ENCODE measurements around the gene PCA3. TPM values are rescaled to one million over a fixed set of nuclear protein-coding genes. Genes with fewer than 3 reads are reported as not detected.

Gene PCA3
- total RNA-seq, 1 donor from 2014 or later: not detected

DNA sequence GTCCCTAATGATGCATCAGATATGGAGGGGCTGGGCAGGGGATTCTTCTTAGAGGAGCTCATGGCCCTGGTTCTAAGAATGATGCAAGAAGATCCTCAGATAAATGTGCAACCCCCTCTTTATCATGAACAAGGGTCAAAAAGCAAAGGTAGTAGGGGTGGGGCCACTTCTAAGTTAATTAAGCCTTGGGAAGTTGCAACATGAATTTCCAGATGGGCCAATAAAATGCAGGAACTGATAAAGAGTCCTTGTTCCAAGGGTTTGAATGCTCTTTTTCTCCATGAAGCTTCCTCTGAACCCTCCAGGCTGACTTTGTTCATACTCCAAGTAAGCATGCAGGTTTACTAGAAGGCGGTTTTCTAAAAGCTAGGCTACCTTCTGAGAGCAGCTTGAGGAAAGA lies 25.6 kb downstream of the PCA3 start:
- Mint-ChIP-seq H3K27me3 (peaks cover 5% of the 10 kb centered on the region), H3K4me3 (no peak overlapping the region), H3K9me3 (no peaks in the 10 kb centered on the region), H3K4me1 (ENCODE audit: unreplicated experiment) (no peaks in the 10 kb centered on the region), H3K27ac (no peak overlapping the region), H3K36me3 (no peaks in the 10 kb centered on the region)
- DNase-seq (ENCODE audit: extremely low spot score, unreplicated experiment): no peak
- TF ChIP-seq, protein P1, sequence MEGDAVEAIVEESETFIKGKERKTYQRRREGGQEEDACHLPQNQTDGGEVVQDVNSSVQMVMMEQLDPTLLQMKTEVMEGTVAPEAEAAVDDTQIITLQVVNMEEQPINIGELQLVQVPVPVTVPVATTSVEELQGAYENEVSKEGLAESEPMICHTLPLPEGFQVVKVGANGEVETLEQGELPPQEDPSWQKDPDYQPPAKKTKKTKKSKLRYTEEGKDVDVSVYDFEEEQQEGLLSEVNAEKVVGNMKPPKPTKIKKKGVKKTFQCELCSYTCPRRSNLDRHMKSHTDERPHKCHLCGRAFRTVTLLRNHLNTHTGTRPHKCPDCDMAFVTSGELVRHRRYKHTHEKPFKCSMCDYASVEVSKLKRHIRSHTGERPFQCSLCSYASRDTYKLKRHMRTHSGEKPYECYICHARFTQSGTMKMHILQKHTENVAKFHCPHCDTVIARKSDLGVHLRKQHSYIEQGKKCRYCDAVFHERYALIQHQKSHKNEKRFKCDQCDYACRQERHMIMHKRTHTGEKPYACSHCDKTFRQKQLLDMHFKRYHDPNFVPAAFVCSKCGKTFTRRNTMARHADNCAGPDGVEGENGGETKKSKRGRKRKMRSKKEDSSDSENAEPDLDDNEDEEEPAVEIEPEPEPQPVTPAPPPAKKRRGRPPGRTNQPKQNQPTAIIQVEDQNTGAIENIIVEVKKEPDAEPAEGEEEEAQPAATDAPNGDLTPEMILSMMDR (conservative IDR thresholded peaks at IDR 0.05): no peak

DNA sequence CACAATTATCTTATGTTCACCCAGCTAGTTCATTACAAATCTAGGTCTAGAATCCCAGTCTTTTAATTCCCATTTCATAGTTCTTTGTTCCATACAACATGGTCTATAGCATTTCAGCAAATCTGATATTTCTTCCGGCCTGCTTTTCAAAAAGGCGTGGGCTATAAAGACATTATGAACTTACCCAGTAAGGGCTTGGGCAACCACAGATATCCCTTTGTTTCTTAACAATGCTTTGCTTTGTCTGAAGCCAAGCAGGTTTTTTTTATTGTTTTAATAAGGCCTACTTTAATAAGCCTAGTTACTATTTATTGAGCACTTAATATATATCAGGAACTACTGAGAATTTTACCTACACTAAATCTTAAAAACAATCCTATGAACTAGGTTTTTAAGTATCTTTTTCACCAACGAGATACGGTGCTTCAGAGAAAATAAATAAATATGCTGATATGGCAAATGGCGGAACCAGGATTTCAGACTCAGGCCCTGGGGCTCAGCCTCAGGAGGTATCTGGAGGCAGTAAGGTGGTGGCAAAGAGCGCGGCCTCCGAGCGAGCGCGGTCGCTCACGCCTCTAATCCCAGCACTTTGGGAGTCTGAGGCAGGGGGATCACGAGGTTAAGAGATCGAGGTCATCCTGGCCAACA lies 29.7 kb downstream of the PCA3 start:
- H3K36me3 Mint-ChIP-seq: no peaks in the 10 kb centered on the region
- H3K9me3 Mint-ChIP-seq: no peaks in the 10 kb centered on the region
- H3K4me1 Mint-ChIP-seq (ENCODE audit: unreplicated experiment): no peaks in the 10 kb centered on the region
- no peak for DNase-seq (ENCODE audit: extremely low spot score, unreplicated experiment)
- no peak overlapping the region for H3K27ac Mint-ChIP-seq
- H3K4me3 Mint-ChIP-seq: no peak overlapping the region
- peaks cover 11% of the 10 kb centered on the region for H3K27me3 Mint-ChIP-seq
- TF ChIP-seq, protein P1 (conservative IDR thresholded peaks at IDR 0.05): no peak

DNA sequence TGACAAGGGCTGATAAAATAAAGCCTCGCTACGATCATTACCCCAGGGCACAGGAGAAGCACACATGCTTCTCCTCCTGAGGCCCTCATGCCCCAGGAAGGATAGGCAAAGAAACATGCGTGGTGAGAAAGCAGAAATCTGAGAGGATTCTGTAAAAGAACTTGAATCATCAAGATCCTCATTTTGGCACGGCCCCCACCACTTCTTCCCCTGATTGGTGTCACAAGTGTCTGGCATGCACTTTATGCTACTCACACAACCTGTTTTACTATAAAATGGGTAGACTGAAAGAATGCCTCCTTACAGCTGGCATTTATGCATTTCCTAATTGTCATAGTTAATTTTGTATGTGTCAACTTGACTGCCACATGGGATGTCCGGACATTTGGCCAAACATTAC lies 32.1 kb downstream of the PCA3 start:
- H3K4me3 Mint-ChIP-seq: no peak overlapping the region
- H3K27ac Mint-ChIP-seq: no peak overlapping the region
- TF ChIP-seq, protein P1 (conservative IDR thresholded peaks at IDR 0.05): no peak
- no peaks in the 10 kb centered on the region for H3K9me3 Mint-ChIP-seq
- DNase-seq (ENCODE audit: extremely low spot score, unreplicated experiment): no peak
- peaks cover 11% of the 10 kb centered on the region for H3K27me3 Mint-ChIP-seq
- H3K4me1 Mint-ChIP-seq (ENCODE audit: unreplicated experiment): no peaks in the 10 kb centered on the region
- H3K36me3 Mint-ChIP-seq: no peaks in the 10 kb centered on the region

DNA sequence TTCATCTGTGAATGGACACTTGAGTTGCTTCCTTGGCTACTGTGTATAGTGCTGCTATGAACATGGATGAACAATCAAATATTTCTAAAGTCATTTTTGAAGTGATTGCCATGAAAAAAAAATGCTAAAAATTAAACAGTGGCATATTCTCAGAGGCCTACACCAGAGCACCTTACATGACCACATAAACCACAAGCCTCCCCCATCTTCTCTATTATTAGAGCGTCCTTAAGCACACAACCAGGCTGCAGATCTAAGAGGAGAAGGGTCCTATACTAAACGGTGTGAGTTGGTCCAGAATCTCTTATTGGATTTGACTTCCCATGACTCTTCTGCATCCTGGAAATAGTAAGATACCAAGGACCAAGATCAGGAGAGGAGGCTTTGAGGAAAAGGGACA lies 34.3 kb downstream of the PCA3 start:
- DNase-seq (ENCODE audit: extremely low spot score, unreplicated experiment): no peak
- Mint-ChIP-seq H3K27ac (no peak overlapping the region), H3K4me3 (no peak overlapping the region), H3K27me3 (peaks cover 22% of the 10 kb centered on the region), H3K4me1 (ENCODE audit: unreplicated experiment) (peaks cover 8% of the 10 kb centered on the region), H3K9me3 (no peaks in the 10 kb centered on the region), H3K36me3 (no peaks in the 10 kb centered on the region)
- TF ChIP-seq, protein P1 (conservative IDR thresholded peaks at IDR 0.05): no peak

DNA sequence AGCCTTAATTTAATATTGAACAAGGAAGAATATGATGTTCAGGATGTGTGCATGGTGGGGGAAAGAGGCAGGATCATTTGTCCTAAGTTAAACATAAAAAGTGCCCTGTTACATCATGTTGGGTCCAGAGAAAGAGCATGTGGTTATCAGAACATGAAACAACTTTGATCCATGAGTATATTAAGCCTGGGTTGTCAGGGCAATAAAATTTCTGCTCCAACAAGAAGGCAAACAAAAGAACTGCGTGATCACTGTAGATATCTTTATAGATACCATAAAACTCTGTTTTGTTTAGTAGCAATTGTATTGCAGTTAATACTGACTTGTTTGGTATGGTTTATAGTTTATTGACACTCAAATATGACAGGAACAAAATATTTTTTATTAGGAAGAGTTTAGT lies 35.2 kb downstream of the PCA3 start:
- Mint-ChIP-seq H3K4me3 (no peak overlapping the region), H3K36me3 (no peaks in the 10 kb centered on the region), H3K4me1 (ENCODE audit: unreplicated experiment) (peaks cover 17% of the 10 kb centered on the region), H3K27me3 (peaks cover 28% of the 10 kb centered on the region), H3K9me3 (no peaks in the 10 kb centered on the region), H3K27ac (no peak overlapping the region)
- TF ChIP-seq, protein P1 (conservative IDR thresholded peaks at IDR 0.05): no peak
- DNase-seq (ENCODE audit: extremely low spot score, unreplicated experiment): no peak

All from type B pancreatic cell (in vitro differentiated cells).